ENCODE measurements around the gene SPINDOC. TPM values are rescaled to one million over a fixed set of nuclear protein-coding genes. Genes with fewer than 3 reads are reported as not detected.

The SPINDOC gene
- total RNA-seq, 1 experiment from 2014 or later = 121 TPM

- H3K27me3 ChIP-seq (ENCODE audit: insufficient read depth, low read length) = no peaks in the 10 kb centered on the region
- no peak overlapping the region for H4K5ac ChIP-seq (ENCODE audit: insufficient read length, low read depth, low read length)
- no peak overlapping the region for H3K18ac ChIP-seq (ENCODE audit: insufficient read length, low read depth, low read length)
- Mint-ChIP-seq H3K27ac (peak overlapping the region in 1 of 3 experiments; percentile 28; a peak in 1 of 7 replicates), H3K27me3 (ENCODE audit: low read depth) (no peaks in the 10 kb centered on the region), H3K9me3 (peaks cover 0 to 4% of the 10 kb centered on the region in 2 experiments; a peak in 1 of 5 replicates), H3K4me3 (no peak overlapping the region), H3K4me1 (peaks cover 36 to 55% of the 10 kb centered on the region in 2 experiments), H3K36me3 (ENCODE audit: insufficient read depth in 1 of 3, low read depth in 3 of 3) (no peaks in the 10 kb centered on the region; a peak in 1 of 7 replicates)
- TF ChIP-seq CTCF (conservative IDR thresholded peaks at IDR 0.05) = no peak
- H3K56ac ChIP-seq (ENCODE audit: insufficient read length, low read depth, low read length) = no peak overlapping the region
- H3K79me2 ChIP-seq (ENCODE audit: insufficient read depth, low read length) = peaks cover 7% of the 10 kb centered on the region; the same call in 1 of the 2 replicates
- H3K9ac ChIP-seq (ENCODE audit: extremely low read depth, insufficient read length, low read length) = no peak overlapping the region
- H3K4me2 ChIP-seq (ENCODE audit: insufficient read depth, insufficient read length, low read length) = no peak overlapping the region
- H4K8ac ChIP-seq (replicated peaks; ENCODE audit: insufficient read length, low read depth, low read length) = no peak overlapping the region
- peaks cover 3% of the 10 kb centered on the region; the same call in 1 of the 2 replicates for H3K4me1 ChIP-seq (ENCODE audit: insufficient read depth, low read length)
- no peak overlapping the region for H2AFZ ChIP-seq (ENCODE audit: low read length)
- H2BK15ac ChIP-seq (ENCODE audit: low read depth, low read length) = no peak overlapping the region
- H4K20me1 ChIP-seq (ENCODE audit: control insufficient read depth, insufficient read depth, insufficient read length) = no peaks in the 10 kb centered on the region
- no peak overlapping the region for H3K14ac ChIP-seq (ENCODE audit: insufficient read depth, low read length)
- H3K79me1 ChIP-seq (ENCODE audit: insufficient read depth, low read depth, low read length, poor library complexity, severe bottlenecking) = peaks cover 8% of the 10 kb centered on the region
- H3K4ac ChIP-seq (ENCODE audit: low read depth, low read length) = no peak overlapping the region
- DNase-seq = no peak
- no peak overlapping the region for H2BK12ac ChIP-seq (ENCODE audit: insufficient read length, low read depth, low read length)
- no peak overlapping the region for H4K91ac ChIP-seq (ENCODE audit: insufficient read length, low read depth, low read length)
- no peak overlapping the region for H3T11ph ChIP-seq (ENCODE audit: low read length)
- peaks cover 10% of the 10 kb centered on the region for H3K23me2 ChIP-seq (ENCODE audit: insufficient read length, low read depth, low read length, poor library complexity, severe bottlenecking)
- H3K9me3 ChIP-seq (ENCODE audit: control insufficient read depth, low read depth, low read length) = no peaks in the 10 kb centered on the region
- no CpG with 5 or more reads among the region's 6 CpGs for WGBS (ENCODE audit: extremely low coverage, insufficient read length, low lambda C conversion rate)
- H2AK5ac ChIP-seq (ENCODE audit: insufficient read length, low read length) = no peak overlapping the region
- no peak overlapping the region for H2BK120ac ChIP-seq (ENCODE audit: low read depth, low read length, poor library complexity, severe bottlenecking)
- no peak overlapping the region for H2BK5ac ChIP-seq (ENCODE audit: insufficient read length, low read length)
- no peak overlapping the region for H2BK20ac ChIP-seq (ENCODE audit: low read depth, low read length, poor library complexity, severe bottlenecking)
- no peak overlapping the region for H3K23ac ChIP-seq (ENCODE audit: insufficient read length, low read depth, low read length)
- H3K27ac ChIP-seq (ENCODE audit: insufficient read length, low read depth, low read length) = no peak overlapping the region
Measured at GRCh38 chr11:63835158-63835545, 21.9 kb downstream of the SPINDOC start.

All from H9 (cell line).